ENCODE results near the gene RSF1.

The RSF1 gene

DNA sequence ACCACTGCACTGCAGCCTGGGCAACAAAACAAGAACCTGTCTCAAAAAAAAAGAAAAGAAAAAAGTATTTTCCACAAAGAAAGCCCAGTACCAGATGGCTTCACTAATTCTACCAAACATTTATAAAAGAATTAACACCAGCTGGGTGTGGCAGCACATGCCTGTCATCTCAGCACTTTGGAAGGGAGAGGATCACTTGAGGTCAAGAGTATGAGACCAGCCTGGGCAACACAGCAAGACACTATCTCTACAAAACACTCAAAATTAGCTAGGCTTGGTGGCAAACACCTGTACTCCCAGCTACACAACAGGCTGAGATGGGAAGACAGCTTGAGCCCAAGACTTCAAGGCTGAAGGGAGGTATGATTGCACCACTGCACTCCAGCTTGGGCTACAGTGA is 20.1 kb downstream of the RSF1 start:
- no peak for DNase-seq

DNA sequence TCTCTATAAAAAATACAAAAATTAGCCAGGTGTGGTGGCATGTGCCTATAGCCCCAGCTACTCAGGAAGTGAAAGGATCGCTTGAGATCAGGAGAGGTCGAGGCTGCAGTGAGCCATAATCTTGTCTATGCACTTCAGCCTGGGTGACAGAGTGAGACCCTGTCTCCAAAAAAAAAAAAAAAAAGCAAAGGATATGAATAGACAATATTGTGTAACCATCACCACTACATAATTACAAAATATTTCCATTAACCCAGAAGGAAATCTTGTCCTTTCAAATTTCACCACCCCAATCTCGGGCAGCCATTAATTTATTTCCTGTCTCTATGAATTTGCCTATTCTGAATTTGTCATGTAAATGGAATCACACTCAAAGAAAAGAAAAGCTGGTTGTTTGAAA is 21.2 kb downstream of the RSF1 start:
- no peak for DNase-seq

DNA sequence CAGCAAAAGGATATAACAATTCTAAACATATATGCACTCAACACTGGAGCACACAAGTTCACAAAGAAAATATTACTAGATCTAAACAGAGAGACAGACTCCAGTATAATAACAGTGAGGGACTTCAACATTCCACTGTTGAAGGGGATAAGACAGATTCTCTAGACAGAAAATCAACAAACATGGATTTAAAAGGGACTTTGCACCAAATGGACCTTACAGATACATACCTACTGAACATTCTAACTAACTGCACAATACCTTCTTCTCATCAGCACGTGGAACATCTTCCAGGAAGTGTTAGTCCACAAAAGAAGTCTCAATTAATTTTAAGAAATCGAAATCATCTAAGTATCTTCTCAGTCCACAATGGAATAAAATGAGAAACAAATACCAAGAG is 26.6 kb downstream of the RSF1 start:
- no peak for DNase-seq

DNA sequence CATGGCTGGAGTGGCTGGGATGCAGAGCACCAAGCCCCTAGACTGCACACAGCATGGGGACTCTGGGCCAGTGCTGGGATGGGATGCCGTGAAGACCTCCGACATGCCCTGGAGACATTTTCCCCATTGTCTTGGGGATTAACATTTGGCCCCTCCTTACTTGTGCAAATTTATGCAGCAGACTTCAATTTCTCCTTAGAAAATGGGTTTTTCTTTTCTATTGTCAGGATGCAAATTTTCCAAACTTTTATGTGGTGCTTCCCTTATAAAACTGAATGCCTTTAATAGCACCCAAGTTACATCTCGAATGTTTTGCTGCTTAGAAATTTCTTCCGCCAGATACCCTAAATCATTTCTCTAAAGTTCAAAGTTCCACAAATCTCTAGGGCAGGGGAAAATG is 29.2 kb downstream of the RSF1 start:
- no peak for DNase-seq

DNA sequence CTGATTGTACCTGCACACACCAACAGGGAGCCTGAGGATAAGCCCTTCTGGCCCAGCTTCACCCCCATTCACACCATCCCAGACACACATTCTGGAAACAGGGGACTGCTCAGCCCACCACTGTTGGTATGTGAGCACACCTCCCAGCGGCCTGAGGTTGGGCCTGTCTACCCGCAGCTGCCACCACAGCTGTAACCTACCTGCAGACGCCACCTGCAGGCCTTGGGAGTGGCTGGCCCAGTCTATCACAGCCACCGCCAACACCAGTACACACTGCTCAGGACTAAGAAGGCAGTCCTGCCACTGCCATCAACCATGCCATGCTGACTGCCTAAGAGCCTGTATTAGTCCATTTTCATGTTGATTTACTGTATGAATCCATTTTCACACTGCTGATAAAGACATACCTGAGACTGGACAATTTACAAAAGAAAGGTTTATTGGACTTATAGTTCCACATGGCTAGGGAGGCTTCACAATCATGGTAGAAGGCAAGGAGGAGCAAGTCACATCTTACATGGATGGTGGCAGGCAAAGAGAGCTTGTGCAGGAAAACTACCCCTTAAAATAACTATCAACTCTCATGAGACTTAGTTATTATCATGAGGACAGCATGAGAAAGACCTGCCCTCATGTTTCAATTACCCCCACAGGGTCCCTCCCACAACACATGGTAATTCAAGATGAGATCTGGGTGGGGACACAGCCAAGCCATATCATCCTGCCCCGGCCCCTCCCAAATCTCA is 30.6 kb downstream of the RSF1 start:
- no peak for DNase-seq

DNA sequence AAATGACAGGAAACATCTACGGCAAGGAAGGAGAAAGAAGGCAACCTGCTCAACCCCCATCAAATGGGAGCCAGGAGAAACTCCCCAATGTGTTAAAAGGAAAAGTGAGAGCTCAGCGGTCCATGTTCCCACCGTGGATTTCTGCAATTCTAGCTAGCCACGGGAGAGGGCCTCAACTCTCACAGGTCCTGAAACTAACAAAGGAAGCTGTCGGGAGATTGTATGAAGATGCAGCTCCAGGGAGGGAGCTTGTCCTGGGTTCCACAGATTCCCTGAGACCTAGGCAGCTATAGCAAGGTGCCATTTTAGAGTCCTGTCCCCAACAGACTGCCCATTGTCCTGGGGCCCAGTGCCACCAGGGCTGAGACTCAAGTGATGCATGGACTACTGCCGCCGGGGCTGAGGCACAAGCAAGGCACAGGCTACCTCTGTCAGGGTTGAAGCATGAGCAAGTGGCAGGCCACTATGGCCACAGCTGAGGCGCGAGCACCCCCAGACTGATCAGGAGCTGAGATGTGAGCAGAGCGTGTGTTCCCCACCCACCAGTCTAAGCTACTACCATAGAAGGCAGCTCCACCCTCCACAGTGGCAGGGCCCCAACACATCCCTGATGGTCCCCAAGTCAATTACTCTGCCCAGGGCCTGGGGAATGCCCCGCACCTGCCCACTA is 31.3 kb downstream of the RSF1 start:
- no peak for DNase-seq

DNA sequence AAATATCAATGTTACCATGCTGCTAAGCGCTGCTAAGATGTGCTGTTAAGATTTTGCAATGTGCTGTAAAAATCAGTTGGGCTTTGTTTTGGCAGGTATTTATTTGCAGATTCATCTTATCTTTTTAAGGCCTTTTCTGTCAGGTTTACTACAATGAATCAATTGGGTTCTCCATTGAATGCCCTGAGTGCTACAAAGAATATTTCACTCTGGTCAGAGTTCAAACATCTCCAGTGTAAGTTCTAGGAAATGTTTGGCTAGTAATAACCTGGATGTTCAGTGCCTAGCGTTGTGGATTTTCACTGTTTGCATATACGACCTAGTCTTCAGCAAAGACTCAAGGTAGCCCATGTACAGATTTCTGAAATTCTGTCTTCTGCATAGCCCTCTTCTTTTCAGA is 36.0 kb downstream of the RSF1 start:
- DNase-seq = no peak

DNA sequence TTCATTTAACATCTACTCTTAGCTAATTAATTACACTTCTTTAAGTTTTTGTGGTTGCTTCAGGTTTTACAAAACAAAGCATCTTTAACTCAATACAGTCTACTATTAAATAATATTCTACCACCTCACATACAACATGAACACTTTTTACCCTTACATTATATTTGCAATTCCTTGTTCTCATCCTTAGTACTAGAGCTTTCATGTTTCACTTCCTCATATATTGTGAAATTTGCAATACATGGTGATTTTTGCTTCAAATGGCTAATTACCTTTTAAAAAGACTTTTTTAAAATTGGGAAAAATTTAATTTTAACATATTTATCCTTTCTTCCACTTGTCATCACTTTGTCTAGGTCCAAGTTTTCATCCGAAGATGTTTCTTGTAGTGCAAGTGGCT is 37.5 kb downstream of the RSF1 start:
- no peak for DNase-seq

DNA sequence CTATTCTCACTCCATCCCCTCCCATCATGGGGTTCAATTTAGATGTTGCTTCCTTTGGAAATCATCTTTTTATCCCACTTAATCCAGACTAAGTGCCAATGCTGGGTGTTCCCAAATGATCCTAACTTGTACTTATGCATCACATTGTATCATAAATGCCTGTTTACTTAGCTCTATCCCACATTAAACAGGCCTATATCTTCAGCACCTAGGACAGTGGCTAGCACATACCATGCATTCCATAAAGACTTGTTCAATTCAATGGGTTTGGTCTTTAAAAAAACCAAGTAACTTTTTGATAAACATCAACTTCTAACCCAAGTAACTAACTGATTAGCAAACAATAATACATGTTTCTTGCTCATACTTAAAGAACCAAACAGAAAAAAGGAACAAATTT is 40.6 kb downstream of the RSF1 start:
- no peak for DNase-seq

DNA sequence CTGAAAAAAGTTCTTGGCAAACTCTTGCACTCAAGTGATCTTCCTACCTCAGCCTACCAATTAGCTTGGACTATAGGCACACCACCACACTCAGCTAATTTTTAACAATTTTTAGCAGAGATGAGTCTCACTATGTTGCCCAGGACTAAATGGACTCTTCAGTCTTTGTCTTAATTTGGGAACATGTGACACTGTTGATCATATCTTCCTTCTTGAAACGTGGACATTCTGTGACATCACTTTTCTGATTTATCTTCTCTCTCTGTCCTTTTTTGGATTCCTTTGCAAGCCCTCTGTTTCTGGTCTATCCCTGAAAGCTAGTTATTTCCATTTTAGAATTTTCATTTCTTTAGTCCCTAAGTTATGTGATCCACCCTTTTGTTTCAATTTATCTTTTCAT is 42.0 kb downstream of the RSF1 start:
- DNase-seq = no peak

DNA sequence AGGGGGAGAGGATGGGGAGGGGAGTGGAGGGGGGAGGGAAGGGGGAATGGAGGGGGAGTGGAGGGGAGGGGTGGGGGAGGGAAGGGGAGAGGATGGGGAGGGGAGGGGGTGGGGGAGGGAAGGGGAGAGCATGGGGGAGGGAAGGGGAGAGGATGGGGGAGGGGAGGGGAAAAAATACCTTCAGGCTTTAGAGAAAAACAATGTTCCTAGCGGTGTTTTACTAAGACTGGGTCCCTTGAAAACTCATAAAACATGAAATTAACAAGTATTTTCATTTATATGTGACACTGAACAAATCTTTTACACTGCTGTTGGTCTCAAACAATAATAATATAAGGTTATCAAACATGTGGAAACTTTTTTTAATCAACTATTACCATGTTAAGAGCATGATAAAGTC is 42.4 kb downstream of the RSF1 start:
- DNase-seq = no peak

DNA sequence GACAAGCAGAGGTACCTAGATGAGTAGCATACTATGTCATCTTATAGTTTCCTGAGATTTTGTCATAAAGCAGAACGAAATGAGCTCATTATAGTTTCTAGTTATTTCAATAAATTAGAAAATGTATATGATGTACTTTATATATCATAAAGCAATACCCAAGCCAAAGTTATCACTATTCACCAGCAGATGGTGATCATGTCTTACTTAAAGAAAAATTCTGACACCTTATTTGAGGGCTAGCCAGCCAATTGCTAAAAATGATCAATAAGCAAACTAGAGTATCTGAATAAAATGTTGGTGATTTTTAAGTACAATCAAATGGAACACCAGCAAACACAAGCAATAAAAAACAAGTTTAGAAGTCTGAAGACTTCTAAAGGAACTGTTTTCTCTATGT is 44.1 kb downstream of the RSF1 start:
- no peak for DNase-seq

DNA sequence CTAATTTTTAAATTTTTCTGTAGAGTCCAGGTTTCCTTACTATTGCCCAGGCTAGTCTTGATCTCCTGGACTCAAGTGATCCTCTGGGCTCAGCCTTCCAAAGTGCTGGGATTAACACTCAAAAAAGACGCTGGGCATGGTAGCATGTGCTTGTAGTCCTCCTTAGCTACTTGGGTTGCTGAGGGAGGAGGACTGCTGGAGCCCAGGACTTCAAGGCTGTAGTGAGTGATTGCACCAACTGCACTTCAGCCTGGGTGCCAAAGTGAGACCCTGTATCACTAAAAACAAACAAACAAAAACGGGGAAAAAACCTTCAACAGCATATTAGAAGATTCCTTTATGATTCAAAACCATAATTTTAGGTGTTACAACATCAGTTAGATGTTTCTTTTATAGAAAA is 44.6 kb downstream of the RSF1 start:
- DNase-seq = no peak

DNA sequence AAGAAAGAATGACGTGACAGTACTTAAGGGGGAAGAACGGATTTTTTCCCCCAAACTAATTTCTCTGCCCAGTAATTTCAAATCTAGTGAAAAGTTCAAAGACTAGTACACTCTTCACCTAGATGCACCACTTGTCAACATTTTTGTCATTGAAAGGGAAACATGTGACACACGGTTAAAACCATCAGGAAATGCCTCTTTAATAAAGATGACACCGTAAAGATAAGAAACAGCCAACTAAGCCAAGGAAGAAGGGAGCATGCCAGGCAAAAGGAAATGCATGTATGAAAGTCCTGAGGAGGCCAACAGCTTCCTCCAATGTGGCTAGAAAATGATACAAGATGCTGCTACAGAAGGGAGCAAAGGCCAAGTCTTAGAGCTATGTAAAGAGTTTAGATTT is 49.4 kb downstream of the RSF1 start:
- no peak for DNase-seq

DNA sequence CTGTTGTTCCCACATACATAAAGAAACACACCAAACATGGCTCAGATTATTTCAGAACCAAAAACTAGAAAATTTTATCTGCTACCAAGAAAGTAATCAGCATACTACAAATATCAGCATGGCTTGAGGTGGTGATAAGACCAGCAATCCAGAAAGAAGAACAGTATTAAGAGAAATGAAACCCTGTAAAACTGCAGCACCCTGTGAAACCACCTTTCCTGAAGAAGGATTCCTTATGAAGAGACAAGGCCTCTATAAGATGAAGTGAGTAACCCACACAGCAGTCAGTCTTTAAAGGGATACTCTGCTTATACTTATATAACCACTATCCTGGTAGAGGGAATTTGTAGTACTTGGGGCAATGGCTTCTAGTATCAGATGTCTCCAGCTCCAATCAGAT is 49.9 kb downstream of the RSF1 start:
- no peak for DNase-seq

DNA sequence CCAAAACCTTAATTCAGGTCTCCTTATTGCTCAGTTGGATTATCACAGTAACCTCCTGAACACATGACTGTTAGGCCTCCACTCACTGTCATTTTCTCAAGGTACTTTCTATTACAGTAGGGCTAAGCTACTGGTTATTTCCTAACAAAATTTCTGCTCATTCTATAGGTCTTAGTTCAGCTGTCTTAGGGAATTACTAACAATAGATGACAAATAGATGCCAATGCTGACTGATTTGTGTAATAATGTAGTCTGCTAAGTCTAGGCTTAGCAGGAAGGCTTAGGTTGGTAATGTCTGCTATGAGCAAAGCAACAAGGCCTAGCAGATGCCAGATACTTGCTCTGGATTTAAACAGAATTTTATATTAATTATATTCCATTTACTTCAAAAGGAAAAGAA is 58.1 kb downstream of the RSF1 start:
- no peak for DNase-seq

DNA sequence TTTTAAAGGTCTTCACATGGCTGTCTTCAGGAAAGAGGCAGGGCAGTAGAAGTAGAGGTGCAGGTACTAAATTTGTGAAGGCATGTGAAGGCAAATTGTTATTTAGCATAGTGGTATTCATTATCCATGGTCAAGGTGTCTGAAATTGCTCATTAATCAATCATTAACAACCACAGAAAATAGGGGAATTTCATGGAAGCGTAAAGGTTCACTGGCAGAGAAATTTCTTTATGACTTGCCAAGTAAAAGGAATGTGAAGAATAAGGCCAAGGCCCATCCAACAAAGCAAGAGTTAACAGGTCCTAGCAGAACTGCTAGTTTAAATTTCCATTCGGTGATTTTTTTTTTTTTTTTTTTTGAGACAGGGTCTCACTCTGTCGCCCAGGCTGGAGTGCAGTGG is 59.0 kb downstream of the RSF1 start:
- no peak for DNase-seq

DNA sequence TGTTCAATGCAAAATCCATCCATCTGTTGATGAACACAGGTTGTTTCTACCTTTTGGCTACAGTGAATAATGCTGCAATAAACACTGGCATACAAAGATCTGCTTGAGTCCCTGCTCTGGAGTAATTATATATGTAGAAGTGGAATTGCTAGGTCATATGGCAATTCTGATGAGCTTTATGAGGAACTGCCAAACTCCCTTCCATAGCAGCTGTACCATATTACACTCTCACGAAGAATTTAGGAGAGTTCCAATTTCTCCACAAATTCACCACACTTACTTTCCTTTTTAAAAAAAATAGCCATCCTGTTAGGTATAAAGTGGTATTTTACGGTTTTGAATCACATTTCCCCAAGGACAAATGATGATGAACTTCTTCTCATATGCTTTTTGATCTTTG is 62.2 kb downstream of the RSF1 start:
- DNase-seq = no peak

DNA sequence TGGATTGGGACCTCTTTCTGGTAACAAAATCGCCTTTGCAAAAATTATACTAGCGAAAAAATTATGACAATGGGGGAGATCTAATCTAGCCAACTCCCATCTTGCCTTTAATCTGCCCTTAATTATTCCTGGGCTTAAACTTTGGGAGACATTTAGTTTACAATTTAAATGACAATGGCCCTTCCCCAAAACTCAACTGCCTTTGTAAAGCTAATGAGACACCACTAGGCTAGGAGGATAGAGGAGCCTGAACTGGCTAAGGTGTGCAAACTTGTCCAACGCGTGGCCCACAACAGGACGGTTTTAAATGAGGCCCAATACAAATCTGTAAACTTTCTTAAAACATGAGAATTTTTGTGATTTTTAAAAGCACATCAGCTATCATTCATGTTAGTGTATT is 67.3 kb downstream of the RSF1 start:
- DNase-seq = no peak

DNA sequence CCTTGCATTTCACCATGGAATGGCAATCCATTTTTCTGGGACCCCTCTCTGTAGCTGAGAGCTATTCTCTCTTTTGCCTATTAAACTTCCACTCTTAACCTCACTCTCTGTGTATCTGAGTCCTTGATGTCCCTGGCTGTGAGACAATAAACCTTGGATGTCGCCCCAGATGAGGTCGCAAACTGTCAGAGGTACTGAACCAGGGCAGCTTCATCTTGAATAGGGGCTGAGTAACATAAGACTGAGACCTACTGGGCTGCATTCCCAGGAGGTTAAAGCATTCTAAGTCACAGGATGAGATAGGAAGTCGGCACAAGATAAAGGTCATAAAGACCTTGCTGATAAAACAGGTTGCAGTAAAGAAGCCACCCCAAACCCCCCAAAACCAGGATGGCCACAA is 68.0 kb downstream of the RSF1 start:
- DNase-seq = no peak

DNA sequence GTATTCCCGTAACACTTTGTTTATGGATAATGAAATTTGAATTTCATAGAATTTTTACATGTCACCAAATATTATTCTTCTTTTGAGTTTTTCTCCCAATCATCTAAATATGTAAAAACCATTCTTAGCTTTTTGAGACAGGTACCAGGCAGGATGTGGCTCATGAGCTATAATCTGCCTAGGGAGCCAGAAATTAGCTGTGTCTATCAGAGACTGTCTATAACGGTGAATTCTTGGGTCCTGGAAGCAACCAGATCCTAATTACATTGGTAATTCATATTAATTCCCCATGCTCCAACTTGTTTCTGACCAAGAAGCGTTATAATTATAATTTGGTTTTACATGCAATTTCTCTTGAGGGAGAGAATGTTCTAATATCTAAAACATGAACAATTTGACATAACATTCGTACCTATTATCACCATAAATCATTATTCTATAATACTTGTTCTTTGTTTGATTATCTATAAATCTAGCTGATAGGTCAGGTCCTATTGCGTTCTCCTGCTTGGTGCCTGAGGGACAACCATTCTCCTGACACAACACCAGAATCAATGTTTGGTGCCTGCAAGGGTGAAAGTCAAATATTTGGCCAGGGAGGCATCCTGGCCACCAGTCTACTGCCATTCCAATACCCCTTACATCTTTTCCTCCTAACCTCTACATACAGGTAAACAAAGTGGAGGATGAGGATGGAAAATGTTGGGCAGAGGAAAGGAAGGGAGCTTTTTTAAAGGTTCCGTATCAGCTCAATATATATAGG is 69.9 kb downstream of the RSF1 start:
- DNase-seq = no peak

DNA sequence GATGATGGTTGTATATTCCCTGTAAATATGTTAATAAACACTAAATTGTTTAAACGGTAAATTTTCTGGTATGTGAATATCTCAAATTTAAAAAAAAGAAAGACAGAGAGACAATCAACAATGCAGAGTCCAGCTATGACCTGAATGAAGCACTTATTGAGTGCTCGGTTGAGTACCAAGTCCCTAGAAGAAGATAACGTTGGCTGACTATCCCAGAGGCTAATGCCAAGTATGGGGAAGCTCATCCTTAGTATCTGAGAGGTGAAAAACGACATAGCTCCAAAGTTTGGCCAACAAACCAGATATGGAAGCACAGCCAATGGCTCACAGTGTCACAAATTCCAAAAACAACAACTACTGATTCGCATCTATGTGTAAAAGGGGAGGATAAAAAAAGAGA is 71.3 kb downstream of the RSF1 start:
- no peak for DNase-seq

DNA sequence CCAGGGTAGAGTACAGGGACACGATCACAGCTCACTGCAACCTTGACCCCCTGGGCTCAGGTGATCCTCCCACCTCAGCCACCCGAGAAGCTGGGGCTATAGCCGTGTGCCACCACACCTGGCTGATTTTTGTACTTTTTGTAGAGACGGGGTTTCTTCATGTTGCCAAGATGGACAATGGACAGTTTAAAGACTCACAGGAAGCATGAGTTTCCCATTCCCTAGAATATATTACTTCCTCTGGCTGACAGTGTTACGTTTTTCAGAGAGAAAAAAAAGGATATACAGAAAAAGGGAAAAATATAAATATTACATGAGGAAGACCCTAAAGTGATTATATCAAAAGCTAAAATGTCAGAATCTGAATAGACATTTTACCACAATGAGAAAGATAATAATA is 72.3 kb downstream of the RSF1 start:
- no peak for DNase-seq

DNA sequence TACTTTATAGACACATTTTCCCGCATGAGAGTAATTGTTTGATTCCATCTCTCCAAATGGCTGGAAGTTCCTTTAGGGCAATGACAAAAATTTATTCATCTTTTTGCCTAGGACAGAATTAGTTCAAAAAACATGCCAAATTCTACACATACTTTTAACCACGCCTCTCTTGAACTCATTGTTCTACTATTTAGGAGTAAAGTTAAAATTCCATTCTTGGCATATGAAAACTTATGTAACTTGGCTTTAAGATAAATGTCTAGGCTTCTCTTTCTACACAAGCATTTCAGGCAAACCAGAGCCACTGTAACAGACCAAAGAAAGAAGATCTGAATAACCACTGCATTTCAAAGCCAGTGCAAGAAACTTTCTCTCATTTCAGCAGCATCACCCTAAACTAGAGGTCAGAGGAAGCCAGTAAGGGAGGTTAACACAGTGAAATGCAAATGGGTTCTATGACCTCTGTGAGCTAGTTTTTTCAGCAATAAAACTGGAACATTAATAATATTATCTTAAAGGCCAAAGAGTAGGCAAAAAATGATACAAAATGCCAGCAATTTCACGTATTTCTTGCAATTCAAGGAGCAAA is 73.0 kb downstream of the RSF1 start:
- no peak for DNase-seq
